HG02870 (cell line): Measurements from ENCODE around the gene UBE2H.
"Not testable (repeated sequence)": the region's sequence is repeated elsewhere in the genome, so short reads cannot be mapped to it uniquely, and the experiment has no call there.

Experiments
- ATAC-seq: cut with Tn5 transposase; IDR thresholded peaks from one replicate; pipeline ENCODE4 v1.9.1; 2021; ENCODE audit warnings: mild to moderate bottlenecking, moderate library complexity; ENCODE audit not compliant: unreplicated experiment

UBE2H gene

GRCh38 chr7:129825209-129825970, 127.4 kb downstream of the UBE2H start:
- ATAC-seq: peak; percentile 54

- peak; percentile 22 for ATAC-seq
Observed at GRCh38 chr7:129824291-129825208, 128.2 kb downstream of the UBE2H start.

- not testable (repeated sequence) for ATAC-seq
Observed at GRCh38 chr7:129823143-129823542, 129.6 kb downstream of the UBE2H start.

- no peak for ATAC-seq
Observed at GRCh38 chr7:129821476-129821875, 131.3 kb downstream of the UBE2H start.

- ATAC-seq: no peak
Observed at GRCh38 chr7:129816742-129817141, 136.0 kb downstream of the UBE2H start.

GRCh38 chr7:129807863-129808262, 144.9 kb downstream of the UBE2H start:
- ATAC-seq: no peak

- ATAC-seq: no peak
Observed at GRCh38 chr7:129804890-129805719, 147.7 kb downstream of the UBE2H start.

GRCh38 chr7:129804111-129804889, 148.5 kb downstream of the UBE2H start:
- no peak for ATAC-seq

- no peak for ATAC-seq
Observed at GRCh38 chr7:129803546-129804081, 149.1 kb downstream of the UBE2H start.

- ATAC-seq: no peak
Observed at GRCh38 chr7:129801882-129802281, 150.9 kb downstream of the UBE2H start.

- no peak for ATAC-seq
Observed at GRCh38 chr7:129800901-129801300, 151.9 kb downstream of the UBE2H start.

- no peak for ATAC-seq
Observed at GRCh38 chr7:129799350-129799955, 153.3 kb downstream of the UBE2H start.

GRCh38 chr7:129798616-129799349, 154.0 kb downstream of the UBE2H start:
- no peak for ATAC-seq

- ATAC-seq: no peak
Observed at GRCh38 chr7:129797214-129797789, 155.5 kb downstream of the UBE2H start.

GRCh38 chr7:129796186-129796775, 156.5 kb downstream of the UBE2H start:
- no peak for ATAC-seq

GRCh38 chr7:129794461-129794860, 158.3 kb downstream of the UBE2H start:
- ATAC-seq: not testable (repeated sequence)

- ATAC-seq: no peak
Observed at GRCh38 chr7:129793506-129794310, 159.1 kb downstream of the UBE2H start.
